ENCODE data around the gene EPHA5.

The EPHA5 gene

DNA sequence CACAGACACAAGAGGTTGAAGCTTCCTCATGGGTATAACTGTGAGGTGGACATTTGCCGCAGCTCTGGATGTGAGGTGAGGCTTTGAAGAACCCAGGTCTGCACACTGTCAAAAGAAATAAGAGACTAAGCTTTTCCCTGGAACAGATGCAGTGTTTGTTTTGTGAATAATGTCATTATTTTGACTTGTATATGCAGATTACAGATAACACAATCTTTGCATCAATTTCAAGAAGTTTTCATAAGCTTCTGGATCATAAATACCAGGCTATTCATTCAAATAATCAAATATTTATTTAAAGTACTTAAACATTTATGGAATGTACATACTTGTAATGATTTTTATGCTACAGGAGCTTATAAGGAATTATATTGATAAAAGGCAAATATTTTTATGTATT is 174.8 kb downstream of the EPHA5 start:
- H3K9ac ChIP-seq (ENCODE audit: low read depth, low read length) = no peak overlapping the region
- WGBS = 100% methylated on average over 1 of the region's 1 CpG
- no peaks in the 10 kb centered on the region for H3K36me3 ChIP-seq (ENCODE audit: insufficient read depth, low read length)
- H3K9me3 ChIP-seq (ENCODE audit: insufficient read depth, low read depth, low read length) = no peaks in the 10 kb centered on the region
- no peaks in the 10 kb centered on the region for H3K4me1 ChIP-seq (ENCODE audit: insufficient read depth, low read length)
- H3K27me3 ChIP-seq (ENCODE audit: insufficient read depth, low read length) = no peaks in the 10 kb centered on the region
- H3K27ac ChIP-seq (ENCODE audit: low read depth, low read length) = no peak overlapping the region
- no peak overlapping the region for H3K4me3 ChIP-seq (ENCODE audit: low read length)

DNA sequence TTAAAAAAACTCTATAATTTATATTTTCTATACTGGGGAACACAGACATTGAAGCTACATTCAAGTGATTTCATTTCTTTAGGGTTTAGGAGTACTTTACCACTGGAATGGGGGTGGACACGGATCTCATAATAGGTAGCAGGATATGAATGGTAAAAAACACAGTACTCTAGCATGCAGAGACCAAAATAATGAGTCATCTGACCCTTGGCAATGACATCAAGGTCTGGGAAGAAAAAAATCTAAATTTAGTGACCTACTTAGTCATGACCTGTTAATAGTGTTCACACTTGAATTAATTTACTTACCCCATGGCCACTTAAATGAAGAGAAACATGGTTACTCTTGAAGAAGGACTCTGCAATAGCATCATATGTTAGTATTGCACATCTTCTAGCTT is 187.9 kb downstream of the EPHA5 start:
- H3K27ac ChIP-seq (ENCODE audit: low read depth, low read length) = no peak overlapping the region
- H3K9ac ChIP-seq (ENCODE audit: low read depth, low read length) = no peak overlapping the region
- 100% methylated on average over 1 of the region's 1 CpG for WGBS
- no peaks in the 10 kb centered on the region for H3K4me1 ChIP-seq (ENCODE audit: insufficient read depth, low read length)
- H3K4me3 ChIP-seq (ENCODE audit: low read length) = no peak overlapping the region
- H3K9me3 ChIP-seq (ENCODE audit: insufficient read depth, low read depth, low read length) = no peaks in the 10 kb centered on the region
- H3K27me3 ChIP-seq (ENCODE audit: insufficient read depth, low read length) = no peaks in the 10 kb centered on the region
- no peaks in the 10 kb centered on the region for H3K36me3 ChIP-seq (ENCODE audit: insufficient read depth, low read length)

DNA sequence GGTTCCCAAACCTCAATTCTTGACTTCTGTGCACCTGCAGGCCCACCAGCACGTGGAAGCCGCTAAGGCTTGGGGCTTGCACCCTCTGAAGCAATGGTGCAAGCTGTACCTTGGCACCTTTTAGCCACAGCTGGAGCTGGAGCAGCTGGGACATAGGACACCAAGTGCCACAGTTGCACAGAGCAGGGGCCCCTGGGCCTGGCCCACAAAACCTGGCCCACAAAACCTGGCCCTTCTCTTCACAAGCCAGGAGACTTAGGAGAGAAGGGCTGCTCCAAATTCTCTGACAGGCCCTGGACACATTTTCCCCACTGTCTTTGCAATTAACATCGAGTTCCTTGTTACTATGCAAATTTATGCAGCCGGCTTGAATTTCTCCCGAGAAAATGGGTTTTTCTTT is 197.8 kb downstream of the EPHA5 start:
- Histone ChIP-seq H3K27me3 (ENCODE audit: insufficient read depth, low read length) (no peaks in the 10 kb centered on the region), H3K4me3 (ENCODE audit: low read length) (no peak overlapping the region), H3K9ac (ENCODE audit: low read depth, low read length) (no peak overlapping the region), H3K9me3 (ENCODE audit: insufficient read depth, low read depth, low read length) (no peaks in the 10 kb centered on the region), H3K36me3 (ENCODE audit: insufficient read depth, low read length) (no peaks in the 10 kb centered on the region), H3K27ac (ENCODE audit: low read depth, low read length) (no peak overlapping the region), H3K4me1 (ENCODE audit: insufficient read depth, low read length) (no peaks in the 10 kb centered on the region)
- WGBS = 93% methylated on average over 5 of the region's 5 CpGs

DNA sequence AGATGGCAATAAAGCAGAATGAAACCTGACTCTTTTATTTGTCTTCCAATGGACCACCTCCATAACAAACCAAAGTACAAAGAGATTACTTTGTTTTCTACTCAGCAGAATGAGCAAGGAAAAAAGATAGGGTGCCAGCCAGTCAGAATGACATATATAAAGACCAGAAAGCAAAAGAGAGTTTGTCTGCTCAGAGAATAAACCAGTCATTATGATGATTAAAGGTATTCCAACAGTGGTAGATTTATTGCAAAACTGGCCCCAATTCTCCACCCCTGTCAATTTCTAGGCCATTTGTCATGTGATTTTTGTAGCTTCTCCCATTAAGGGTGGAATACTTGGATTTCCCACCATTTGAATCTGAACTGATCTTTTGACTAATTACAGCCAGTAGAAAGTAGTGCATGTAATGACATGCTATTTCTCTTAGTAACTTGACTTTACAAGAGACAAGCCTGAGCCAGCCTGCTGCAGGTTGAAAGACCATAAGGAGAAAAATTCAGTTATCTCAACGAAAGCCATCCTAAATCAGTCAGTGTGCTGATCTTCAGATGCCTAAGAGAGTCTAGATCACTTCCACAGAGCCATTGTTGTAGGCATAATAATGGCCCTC is 203.1 kb downstream of the EPHA5 start:
- Histone ChIP-seq H3K4me3 (ENCODE audit: low read length) (no peak overlapping the region), H3K36me3 (ENCODE audit: insufficient read depth, low read length) (no peaks in the 10 kb centered on the region), H3K4me1 (ENCODE audit: insufficient read depth, low read length) (no peaks in the 10 kb centered on the region), H3K27ac (ENCODE audit: low read depth, low read length) (no peak overlapping the region), H3K9me3 (ENCODE audit: insufficient read depth, low read depth, low read length) (no peaks in the 10 kb centered on the region), H3K9ac (ENCODE audit: low read depth, low read length) (no peak overlapping the region), H3K27me3 (ENCODE audit: insufficient read depth, low read length) (no peaks in the 10 kb centered on the region)
- 91% methylated on average over 1 of the region's 1 CpG for WGBS

DNA sequence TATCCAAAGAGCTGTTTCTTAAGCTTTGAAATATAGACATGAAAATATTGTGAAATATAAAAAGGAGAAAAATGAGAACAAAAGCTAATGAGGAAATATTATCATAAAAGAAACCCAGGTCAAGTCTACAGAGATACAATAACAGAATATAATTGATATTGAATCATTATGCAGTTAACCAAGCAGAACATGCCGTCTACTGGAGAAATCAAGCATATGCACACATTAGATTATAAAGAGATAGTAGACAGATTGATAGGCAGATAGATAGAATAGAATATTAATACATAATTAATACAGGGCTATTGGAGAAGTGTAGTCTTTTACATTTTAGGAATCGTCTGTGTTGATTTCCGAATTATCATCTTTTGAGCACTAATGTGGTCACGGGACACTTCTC is 208.5 kb downstream of the EPHA5 start:
- no peaks in the 10 kb centered on the region for H3K9me3 ChIP-seq (ENCODE audit: insufficient read depth, low read depth, low read length)
- no peak overlapping the region for H3K27ac ChIP-seq (ENCODE audit: low read depth, low read length)
- no peaks in the 10 kb centered on the region for H3K27me3 ChIP-seq (ENCODE audit: insufficient read depth, low read length)
- H3K9ac ChIP-seq (ENCODE audit: low read depth, low read length) = no peak overlapping the region
- peaks cover 2% of the 10 kb centered on the region; the same call in 1 of the 2 replicates for H3K4me1 ChIP-seq (ENCODE audit: insufficient read depth, low read length)
- WGBS = 96% methylated on average over 3 of the region's 4 CpGs
- no peak overlapping the region for H3K4me3 ChIP-seq (ENCODE audit: low read length)
- H3K36me3 ChIP-seq (ENCODE audit: insufficient read depth, low read length) = no peaks in the 10 kb centered on the region

DNA sequence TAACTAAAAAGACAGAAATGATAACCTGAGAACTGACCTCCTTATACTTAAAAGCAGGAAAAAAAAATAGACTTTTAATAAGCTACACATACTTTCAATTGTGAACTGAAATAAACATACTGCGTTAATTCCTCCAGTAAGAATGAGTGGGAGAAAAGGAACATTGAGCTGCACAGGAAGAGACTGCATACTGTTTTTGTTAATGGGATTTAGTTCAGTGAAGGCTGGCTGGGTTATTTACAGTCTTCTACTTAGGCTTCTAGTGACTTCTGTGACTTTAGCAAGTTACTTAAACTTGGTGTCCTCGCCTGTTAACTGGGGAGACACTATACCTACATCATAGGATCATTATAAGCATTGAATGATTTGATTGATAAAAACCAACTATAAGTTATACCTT is 213.3 kb downstream of the EPHA5 start:
- Histone ChIP-seq H3K9me3 (ENCODE audit: insufficient read depth, low read depth, low read length) (no peaks in the 10 kb centered on the region), H3K4me3 (ENCODE audit: low read length) (no peak overlapping the region), H3K9ac (ENCODE audit: low read depth, low read length) (no peak overlapping the region), H3K27me3 (ENCODE audit: insufficient read depth, low read length) (no peaks in the 10 kb centered on the region), H3K4me1 (ENCODE audit: insufficient read depth, low read length) (peaks cover 12% of the 10 kb centered on the region; the same call in 1 of the 2 replicates), H3K36me3 (ENCODE audit: insufficient read depth, low read length) (no peaks in the 10 kb centered on the region), H3K27ac (ENCODE audit: low read depth, low read length) (no peak overlapping the region)
- WGBS = 95% methylated on average over 1 of the region's 2 CpGs

DNA sequence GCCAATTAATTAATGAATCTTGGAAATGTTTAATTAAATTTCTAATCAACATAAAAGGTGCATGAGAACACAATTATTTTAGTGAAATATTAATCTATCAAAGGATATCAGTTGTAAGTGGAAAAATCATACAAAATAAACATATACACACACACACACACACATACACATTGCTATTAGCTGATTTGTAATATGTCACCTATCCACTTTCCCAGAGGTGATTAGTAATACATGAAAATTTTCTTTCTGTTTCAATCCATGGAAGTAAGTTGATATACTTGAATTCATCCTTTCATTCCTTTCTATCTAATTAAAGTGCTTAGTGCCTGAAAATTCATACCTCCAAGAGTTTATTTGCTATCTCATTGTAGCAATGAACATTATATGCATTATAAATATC is 213.7 kb downstream of the EPHA5 start:
- H3K9me3 ChIP-seq (ENCODE audit: insufficient read depth, low read depth, low read length) = no peaks in the 10 kb centered on the region
- H3K27ac ChIP-seq (ENCODE audit: low read depth, low read length) = no peak overlapping the region
- no peak overlapping the region for H3K4me3 ChIP-seq (ENCODE audit: low read length)
- H3K4me1 ChIP-seq (ENCODE audit: insufficient read depth, low read length) = peaks cover 12% of the 10 kb centered on the region; the same call in 1 of the 2 replicates
- no peaks in the 10 kb centered on the region for H3K27me3 ChIP-seq (ENCODE audit: insufficient read depth, low read length)
- no peaks in the 10 kb centered on the region for H3K36me3 ChIP-seq (ENCODE audit: insufficient read depth, low read length)
- no peak overlapping the region for H3K9ac ChIP-seq (ENCODE audit: low read depth, low read length)

DNA sequence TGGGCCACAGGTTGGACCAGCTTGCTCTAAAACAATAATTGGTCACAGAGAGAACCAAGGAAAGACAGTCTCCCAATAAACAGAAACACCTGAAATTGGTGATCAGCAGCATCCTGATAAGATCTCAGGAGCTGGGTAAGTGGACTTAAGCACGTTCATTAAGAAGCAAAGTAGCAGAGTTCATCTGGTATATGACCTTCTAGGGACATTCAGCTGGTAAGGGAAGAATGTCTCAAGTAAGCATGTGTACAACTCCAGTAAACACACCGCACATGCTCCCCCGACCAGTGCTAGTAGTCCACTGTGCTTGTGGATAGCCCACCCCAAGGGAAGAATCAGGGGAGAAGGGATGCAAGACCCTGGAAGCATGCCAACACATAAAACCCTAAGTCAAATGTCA is 216.9 kb downstream of the EPHA5 start:
- H3K4me1 ChIP-seq (ENCODE audit: insufficient read depth, low read length) = peaks cover 20% of the 10 kb centered on the region; the same call in 1 of the 2 replicates
- H3K27ac ChIP-seq (ENCODE audit: low read depth, low read length) = no peak overlapping the region
- no peaks in the 10 kb centered on the region for H3K9me3 ChIP-seq (ENCODE audit: insufficient read depth, low read depth, low read length)
- H3K36me3 ChIP-seq (ENCODE audit: insufficient read depth, low read length) = no peaks in the 10 kb centered on the region
- no peaks in the 10 kb centered on the region for H3K27me3 ChIP-seq (ENCODE audit: insufficient read depth, low read length)
- no peak overlapping the region for H3K9ac ChIP-seq (ENCODE audit: low read depth, low read length)
- H3K4me3 ChIP-seq (ENCODE audit: low read length) = no peak overlapping the region
- WGBS = 93% methylated on average over 3 of the region's 3 CpGs

DNA sequence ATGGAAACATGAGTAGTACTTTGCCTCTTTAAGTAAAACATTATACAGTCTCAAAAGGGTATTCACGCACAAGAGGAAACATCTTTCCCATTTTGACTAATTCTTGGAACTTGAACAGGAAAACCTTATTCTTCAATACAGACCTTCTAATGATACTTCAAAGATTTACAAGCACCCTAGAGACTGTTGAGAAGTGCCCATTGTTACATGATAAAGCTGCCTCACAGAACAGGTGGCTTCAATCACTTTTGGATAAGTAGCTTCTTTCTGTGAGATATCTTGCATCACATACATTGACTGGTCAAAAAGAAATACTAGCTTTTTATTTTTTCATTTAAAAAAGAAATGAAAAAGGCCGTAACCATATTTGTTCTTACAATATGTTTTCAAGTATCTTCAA is 219.4 kb downstream of the EPHA5 start:
- Histone ChIP-seq H3K27ac (ENCODE audit: low read depth, low read length) (no peak overlapping the region), H3K9me3 (ENCODE audit: insufficient read depth, low read depth, low read length) (no peaks in the 10 kb centered on the region)
- WGBS = 89% methylated on average over 1 of the region's 2 CpGs

DNA sequence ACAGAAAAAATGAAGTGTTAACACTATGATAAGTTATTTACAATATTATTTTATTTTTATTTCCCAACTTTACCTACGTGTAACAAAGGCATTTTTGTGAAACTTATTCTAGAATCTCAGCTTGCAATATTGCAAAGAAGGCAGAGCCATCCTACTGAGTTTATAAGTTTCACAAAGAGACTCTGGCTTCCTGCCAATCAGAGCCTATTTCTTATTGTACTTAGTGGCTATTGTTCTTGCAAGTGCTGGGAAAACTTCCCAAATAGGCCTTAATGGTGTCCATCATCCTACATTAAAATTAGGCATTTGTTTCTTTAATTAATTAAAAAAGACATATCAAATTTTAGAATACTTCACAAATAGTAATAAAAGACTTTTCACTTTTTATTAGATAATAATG is 233.2 kb downstream of the EPHA5 start:
- Histone ChIP-seq H3K27ac (ENCODE audit: low read depth, low read length) (no peak overlapping the region), H3K36me3 (ENCODE audit: insufficient read depth, low read length) (no peaks in the 10 kb centered on the region), H3K9ac (ENCODE audit: low read depth, low read length) (no peak overlapping the region), H3K4me1 (ENCODE audit: insufficient read depth, low read length) (no peaks in the 10 kb centered on the region), H3K27me3 (ENCODE audit: insufficient read depth, low read length) (no peaks in the 10 kb centered on the region), H3K9me3 (ENCODE audit: insufficient read depth, low read depth, low read length) (no peaks in the 10 kb centered on the region), H3K4me3 (ENCODE audit: low read length) (no peak overlapping the region)
- 88% methylated on average over 1 of the region's 1 CpG for WGBS

More for the DNA sequence above, 219.4 kb downstream of the EPHA5 start:
- no peak overlapping the region for H3K4me3 ChIP-seq (ENCODE audit: low read length)
- H3K4me1 ChIP-seq (ENCODE audit: insufficient read depth, low read length) = peaks cover 10% of the 10 kb centered on the region; the same call in 1 of the 2 replicates
- H3K36me3 ChIP-seq (ENCODE audit: insufficient read depth, low read length) = no peaks in the 10 kb centered on the region
- H3K27me3 ChIP-seq (ENCODE audit: insufficient read depth, low read length) = no peaks in the 10 kb centered on the region
- H3K9ac ChIP-seq (ENCODE audit: low read depth, low read length) = no peak overlapping the region

DNA sequence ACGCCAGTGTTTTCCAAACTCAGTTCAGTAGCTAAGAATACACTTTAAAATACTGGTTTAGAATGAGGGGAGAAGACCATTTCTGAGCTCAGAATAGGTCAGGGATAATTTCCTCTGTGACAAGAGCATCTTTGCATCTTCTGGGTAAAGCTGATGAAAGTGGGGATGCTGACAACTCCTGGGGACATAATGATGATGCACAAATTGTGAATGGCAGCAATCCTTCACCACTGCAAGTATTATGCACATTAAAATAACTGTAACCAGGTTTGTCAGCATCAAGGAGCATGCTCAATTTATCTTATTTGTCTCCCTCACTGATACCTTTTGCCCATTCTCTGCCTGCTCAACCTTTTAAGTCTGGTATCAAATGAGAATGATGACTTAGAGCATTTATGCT is 248.2 kb downstream of the EPHA5 start:
- Histone ChIP-seq H3K4me3 (ENCODE audit: low read length) (no peak overlapping the region), H3K9me3 (ENCODE audit: insufficient read depth, low read depth, low read length) (no peaks in the 10 kb centered on the region), H3K4me1 (ENCODE audit: insufficient read depth, low read length) (no peaks in the 10 kb centered on the region), H3K36me3 (ENCODE audit: insufficient read depth, low read length) (no peaks in the 10 kb centered on the region), H3K27ac (ENCODE audit: low read depth, low read length) (no peak overlapping the region), H3K9ac (ENCODE audit: low read depth, low read length) (no peak overlapping the region), H3K27me3 (ENCODE audit: insufficient read depth, low read length) (no peaks in the 10 kb centered on the region)
- WGBS = 100% methylated on average over 1 of the region's 1 CpG

DNA sequence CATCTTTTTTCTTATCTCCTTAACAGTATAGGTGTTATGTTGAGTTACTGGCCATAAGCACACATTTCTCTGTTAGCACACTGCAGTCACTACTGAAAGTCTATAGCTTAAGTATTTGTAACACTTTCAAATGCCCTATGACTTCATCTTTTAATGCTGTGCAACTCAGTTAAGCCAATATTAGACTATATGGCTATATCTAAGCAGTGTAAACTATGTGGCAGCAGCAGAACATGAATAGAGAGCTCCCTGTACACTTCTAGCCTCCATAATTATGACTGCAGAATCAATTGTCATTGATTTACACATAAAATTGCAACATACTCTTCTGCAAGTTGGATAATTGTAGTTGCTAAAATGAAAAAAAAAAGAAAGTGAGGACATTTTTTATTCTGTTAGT is 250.3 kb downstream of the EPHA5 start:
- H3K4me1 ChIP-seq (ENCODE audit: insufficient read depth, low read length) = no peaks in the 10 kb centered on the region
- no peaks in the 10 kb centered on the region for H3K9me3 ChIP-seq (ENCODE audit: insufficient read depth, low read depth, low read length)
- H3K4me3 ChIP-seq (ENCODE audit: low read length) = no peak overlapping the region

More for the DNA sequence above, 250.3 kb downstream of the EPHA5 start:
- Histone ChIP-seq H3K27me3 (ENCODE audit: insufficient read depth, low read length) (no peaks in the 10 kb centered on the region), H3K36me3 (ENCODE audit: insufficient read depth, low read length) (no peaks in the 10 kb centered on the region), H3K27ac (ENCODE audit: low read depth, low read length) (no peak overlapping the region), H3K9ac (ENCODE audit: low read depth, low read length) (no peak overlapping the region)

Measured in HUES64 (cell line).